ENCODE results near the gene SLTM.
"Not testable (repeated sequence)": the region's sequence is repeated elsewhere in the genome, so short reads cannot be mapped to it uniquely, and the experiment has no call there.

Gene SLTM

DNA sequence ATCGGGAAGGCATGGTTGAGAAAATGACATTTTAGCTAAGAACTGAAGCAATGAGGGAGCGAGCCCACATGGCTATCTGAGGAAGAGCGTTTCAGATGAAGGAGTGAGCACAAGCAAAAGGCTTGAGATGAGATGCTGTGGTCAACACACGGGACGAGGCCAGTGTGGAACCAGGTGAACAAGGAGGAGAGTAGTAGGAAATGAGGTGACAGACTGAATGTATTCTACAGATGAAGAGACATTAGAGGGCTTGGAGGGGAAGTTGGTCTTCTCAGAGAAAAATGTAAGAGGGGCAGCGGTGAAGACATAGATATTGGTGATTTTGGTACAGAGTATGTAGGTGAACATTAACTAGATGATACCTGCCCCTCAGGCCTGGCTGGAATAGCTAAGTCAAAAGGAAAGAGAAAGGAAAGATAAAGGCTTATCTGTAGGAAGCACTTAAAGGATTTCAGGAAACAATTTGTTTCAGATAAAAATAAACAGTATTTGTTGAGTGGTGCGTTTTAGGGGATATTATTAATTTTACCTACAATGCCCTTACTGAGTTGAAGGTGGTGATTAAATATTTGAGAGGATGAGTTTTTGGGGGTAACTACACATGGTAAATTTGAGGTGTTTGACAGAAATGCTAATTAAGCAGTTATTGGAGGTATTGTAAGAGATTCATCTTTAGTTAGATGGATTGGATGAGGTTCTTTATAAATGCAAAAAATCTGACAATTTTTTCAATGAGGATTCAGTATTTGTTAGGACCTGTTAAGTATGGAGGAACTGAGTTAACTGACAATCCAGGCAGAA, 57.0 kb downstream of the SLTM start:
- no peak for DNase-seq (ENCODE audit: low read depth in 2 of 2)

DNA sequence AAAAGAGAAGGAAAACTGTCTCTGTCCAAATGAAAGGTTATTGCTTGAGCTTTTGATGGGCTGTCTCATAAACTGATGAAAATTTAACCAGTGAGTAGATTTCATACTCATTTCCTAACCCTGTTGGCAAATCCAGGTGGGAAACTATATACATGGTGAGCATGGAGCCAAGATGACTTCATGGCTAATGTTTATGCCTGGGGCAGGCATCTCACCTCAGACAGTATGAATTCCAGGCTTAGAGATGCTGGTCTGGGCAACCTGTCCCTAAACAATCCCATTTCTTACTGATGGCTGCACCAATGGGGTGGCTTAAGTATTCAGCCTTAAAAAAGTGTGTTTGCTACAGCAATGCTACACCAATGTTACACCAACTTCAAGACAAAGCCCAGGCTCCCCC, 58.1 kb downstream of the SLTM start:
- DNase-seq (ENCODE audit: low read depth in 2 of 2): no peak

DNA sequence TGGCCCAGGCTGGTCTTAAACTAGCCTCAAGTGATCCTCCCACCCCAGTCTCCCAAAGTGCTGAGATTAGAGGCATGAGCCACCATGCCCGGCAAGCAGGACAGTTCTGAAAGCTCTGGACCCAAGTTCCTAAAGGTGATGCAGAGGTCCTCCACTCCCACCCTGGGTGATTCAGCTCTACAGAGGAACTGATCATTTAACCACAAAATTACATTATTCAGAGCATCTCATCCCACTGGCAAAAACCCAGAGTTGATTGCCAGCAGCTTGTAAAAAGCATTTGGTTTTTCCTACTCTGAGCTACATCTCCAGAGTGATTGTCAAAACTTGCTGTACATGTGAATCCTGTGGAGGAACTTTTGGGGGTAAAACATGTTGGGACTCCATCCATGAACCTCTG, 60.2 kb downstream of the SLTM start:
- DNase-seq (ENCODE audit: low read depth in 2 of 2): no peak

DNA sequence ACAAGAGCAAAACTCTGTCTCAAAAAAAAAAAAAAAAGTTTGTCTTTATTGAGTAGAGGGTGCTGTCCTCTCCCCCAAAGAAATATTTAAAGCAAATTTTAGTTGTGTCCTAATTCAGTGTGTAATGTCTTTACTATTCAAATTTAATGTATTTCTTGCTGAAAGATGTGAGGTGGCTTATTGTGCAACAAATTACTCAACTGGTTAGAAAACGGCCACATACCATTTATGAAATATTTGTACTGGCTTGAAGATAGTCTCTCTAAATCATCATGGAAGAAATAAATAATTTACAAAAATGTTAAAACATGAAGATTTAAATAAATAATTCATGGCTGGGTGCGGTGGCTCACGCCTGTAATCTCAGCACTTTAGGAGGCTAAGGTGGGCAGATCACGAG, 63.0 kb downstream of the SLTM start:
- no peak for DNase-seq (ENCODE audit: low read depth in 2 of 2)

DNA sequence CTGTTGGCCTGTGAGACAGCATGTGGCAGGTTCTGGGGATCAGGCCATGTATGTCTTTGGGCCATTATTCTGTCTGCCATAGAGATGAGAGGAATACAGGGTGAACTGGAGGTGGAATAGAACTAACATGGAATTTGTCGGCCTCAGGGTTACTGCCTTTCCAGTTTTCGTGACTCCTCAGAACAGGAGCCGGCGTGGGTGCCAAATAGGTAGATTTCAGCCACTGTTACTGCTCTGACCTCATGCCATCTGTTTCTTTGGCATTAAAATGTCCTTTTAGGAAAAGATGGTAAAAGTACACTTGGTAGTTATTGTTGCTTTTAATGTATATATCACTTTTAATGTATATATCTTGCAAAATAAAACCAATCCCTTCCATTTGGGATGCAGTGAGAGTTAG, 65.6 kb downstream of the SLTM start:
- no peak for DNase-seq (ENCODE audit: low read depth in 2 of 2)

DNA sequence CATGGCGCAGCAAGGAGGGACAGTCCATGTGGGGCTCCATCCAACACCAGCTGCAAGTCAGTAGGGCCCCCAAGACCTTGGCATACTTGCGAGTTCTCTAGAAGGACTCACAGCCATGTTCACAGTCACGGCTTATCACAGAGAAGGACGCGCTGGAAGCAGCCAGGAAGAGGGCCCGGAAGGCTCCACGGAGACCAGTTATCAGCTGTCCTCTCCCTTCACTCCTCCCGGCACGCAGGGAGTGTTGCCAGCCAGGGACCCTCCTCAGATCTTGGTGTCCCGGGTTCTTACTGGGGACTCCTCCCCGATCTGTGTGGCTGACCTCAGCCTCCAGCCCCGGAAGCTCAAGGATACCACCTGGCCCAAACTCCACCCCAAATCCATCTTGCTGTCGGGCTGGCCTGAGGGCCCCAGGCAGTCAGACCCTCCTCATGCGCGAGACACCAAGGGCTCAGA, 68.0 kb downstream of the SLTM start:
- DNase-seq (ENCODE audit: low read depth in 2 of 2): no peak

DNA sequence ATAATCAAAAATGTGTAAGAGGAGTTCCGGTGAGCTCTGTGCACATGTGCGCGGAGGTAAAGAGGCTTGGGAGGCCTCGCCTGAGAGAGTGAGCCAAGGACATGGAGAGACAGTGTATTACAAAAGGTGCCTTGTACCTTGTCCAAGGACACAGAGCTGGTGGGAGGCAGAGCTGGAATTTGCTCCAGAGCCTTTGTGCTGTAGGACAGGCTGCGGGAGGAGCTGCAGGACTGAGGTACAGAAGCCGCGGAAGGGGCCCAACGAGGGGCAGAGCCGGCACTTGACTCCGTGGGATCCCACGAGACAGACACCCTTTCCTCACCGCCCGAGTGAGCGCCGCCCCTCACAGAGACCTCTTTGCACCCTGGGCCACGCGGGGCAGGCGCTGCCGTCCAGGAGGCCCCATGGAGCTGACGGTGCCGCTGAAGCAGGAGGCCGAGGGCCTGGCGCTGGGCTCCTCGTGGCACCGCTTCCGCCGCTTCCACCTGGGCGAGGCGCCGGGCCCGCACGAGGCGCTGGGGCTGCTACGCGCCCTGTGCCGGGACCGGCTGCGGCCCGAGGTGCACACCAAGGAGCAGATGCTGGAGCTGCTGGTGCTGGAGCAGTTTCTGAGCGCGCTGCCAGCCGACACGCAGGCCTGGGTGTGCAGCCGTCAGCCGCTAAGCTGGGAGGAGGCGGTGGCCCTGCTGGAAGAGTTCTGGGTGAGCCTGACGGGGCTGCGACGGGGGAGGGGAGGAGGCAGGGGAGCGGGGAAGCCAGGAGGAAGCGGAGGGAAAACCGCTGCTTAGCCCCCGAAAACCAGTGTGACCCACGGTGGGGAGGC, 68.7 kb downstream of the SLTM start:
- no peak for DNase-seq (ENCODE audit: low read depth in 2 of 2)

DNA sequence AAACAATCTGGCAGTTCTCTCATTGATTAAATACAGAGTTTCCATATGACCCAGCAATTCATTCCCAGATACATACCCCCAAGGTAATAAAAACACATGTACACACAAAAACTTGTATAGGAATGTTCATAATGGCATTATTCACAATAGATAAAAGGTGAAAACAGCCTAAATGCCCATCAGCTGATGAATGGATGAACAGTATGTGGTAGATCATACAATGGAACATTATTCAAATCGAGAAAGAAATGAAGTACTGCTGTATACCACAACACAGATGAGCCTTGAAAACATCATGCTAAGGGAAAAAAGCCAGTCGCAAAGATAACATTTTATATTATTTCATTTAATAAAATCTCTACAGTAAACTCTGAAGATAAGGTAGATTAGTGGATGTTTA, 71.2 kb downstream of the SLTM start:
- no peak for DNase-seq (ENCODE audit: low read depth in 2 of 2)

DNA sequence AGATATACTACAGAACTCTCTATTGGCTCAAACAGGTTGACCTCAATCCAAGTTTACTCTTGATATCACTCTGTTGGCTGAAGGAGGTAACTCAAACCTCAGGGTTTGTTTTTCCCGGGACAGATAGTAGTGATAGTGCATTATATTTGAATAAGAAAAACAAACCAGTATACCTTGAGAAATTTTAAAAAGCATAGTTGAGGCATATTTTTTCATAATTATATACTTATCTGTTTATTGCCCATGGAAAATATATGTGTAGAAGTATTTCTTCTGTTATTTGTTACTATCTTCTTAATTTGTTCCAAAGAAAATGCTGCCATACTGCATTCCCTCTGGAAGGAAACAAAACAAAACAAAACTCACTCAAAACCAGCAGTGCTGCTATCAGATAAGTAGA, 76.9 kb downstream of the SLTM start:
- not testable (repeated sequence) for DNase-seq (ENCODE audit: low read depth in 2 of 2)

DNA sequence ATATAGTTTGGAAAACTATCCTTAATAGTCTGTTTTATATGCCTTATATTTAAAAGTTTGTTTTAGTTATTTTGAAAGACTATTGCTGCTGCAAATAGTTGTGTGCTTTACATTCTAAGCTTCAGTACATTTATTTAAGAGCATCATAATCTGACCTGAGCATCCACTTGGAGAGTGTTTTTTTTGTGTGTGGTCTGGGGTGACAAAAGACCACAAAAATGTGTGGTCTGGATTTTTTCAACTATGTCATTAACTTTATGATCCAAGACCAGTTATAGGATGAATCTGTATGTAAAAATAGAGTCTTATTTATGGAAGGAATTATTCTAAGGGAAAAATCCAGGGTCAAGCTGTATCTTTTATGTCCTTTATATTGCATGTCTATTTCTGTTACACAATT, 77.4 kb downstream of the SLTM start:
- DNase-seq (ENCODE audit: low read depth in 2 of 2): no peak

DNA sequence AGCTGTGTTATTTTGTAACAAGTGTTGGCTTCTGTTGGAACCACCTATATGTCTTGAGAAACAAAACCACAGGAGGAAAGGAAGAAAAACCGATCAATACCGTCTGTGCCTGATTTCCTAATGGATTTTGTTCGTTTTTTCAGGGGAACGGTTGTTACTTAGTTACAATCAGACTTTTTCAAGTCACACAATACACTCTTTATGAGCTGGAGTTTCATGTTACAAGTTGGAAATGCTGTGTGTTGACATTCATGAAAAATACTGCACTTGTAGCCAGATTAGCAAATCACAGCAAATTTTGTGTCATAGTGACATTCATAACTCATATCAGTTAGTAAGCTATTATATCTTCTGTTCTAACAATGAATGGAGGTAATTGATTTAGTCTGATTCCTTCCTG, 78.9 kb downstream of the SLTM start:
- DNase-seq (ENCODE audit: low read depth in 2 of 2): no peak

DNA sequence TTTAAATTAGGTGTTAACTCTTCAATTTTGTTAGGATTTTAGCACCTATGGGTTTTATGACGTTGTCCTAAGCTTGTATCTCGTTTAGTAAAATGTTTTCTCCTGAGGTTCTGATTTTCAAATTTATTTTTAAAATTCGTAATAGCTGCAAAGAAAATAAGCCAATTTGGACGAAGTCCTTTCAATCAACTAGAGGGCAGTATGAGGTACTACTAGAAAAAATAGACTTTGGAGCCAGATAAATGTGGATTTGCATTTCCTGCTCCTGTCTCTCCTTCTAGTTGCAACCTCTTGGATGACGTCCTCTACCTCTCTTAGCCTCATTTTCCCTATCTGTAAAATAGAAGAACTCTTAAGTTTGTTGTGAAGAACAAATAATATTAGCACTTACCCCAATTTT, 81.1 kb downstream of the SLTM start:
- DNase-seq (ENCODE audit: low read depth in 2 of 2): no peak

DNA sequence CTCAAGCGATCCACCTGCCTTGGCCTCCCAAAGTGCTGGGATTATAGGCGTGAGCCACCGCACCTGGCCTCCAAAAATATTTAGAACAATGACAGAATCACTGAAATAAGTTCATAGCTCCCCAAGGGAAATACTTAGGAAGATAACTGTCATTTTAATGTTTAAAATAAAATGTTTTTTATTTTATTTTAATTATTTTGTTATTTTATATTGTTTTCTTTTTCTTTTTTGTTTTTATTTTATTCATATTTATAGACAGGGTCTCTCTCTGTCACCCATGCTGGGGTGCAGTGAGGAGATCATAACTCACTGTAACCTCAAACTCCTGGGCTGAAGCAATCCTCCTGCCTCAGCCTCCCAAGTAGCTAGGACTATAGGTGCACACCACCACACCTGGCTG, 82.3 kb downstream of the SLTM start:
- not testable (repeated sequence) for DNase-seq (ENCODE audit: low read depth in 2 of 2)

DNA sequence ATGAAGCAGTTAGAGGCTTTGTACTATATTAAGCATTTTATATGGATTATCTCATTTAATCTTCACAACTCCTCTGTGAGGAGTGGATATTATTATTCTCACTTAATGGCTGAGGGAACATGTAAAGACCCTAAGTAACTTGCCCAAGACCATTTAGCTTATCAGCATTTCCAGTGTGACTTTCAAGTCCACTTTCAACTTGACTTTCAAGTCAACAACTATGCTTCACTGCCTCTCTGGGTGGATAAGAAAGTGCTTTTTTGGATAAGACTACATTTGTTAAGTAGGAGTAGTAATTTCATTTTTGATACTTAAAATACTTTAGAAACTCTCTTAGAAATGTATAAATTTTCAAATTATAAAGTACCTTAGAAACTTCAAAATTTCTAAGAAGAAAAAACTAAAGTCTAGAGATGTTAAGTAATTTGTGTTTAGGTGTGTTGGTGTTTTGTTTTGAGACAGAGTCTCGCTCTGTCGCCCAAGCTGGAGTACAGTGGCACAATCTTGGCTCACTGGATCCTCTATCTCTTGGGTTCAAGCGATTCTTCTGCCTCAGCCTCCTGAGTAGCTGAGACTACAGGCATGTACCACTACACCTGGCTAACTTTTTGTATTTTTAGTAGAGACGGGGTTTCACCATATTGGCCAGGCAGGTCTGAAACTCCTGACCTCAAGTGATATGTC, 90.6 kb downstream of the SLTM start:
- DNase-seq (ENCODE audit: low read depth in 2 of 2): no peak

DNA sequence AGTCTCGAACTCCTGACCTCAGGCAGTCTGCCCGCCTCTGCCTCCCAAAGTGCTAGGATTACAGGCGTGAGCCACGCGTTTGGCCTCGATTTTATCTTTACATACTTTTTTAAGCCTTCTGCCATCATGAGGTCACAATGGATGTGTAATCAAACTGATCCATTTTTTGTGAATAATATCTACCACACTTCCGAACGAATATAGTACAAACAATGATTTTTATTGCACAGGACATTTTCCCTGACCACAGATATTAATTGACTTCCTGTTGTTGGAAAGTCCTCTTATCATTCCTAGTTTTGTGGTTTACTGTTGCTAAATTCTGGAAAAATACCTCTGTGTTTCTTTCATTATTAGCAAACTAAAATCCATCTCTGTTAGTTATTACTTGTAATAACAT, 93.4 kb downstream of the SLTM start:
- DNase-seq (ENCODE audit: low read depth in 2 of 2): no peak

DNA sequence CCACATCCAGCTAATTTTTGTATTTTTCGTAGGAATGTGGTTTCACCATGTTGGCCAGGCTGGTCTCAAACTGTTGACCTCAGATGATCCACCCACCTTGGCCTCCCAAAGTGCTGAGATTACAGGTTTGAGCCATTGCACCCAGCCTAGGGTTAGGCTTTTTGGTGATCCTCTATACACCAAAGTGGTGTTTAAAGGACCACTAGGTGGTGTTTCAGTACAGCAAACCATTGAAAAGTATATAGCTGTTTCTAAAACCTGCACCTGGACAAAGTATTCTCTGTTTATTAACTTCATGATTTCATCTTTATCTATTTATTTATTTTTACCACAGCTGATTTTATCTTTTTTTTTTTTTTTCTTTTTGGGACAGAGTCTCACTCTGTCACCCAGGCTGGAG, 94.0 kb downstream of the SLTM start:
- no peak for DNase-seq (ENCODE audit: low read depth in 2 of 2)

DNA sequence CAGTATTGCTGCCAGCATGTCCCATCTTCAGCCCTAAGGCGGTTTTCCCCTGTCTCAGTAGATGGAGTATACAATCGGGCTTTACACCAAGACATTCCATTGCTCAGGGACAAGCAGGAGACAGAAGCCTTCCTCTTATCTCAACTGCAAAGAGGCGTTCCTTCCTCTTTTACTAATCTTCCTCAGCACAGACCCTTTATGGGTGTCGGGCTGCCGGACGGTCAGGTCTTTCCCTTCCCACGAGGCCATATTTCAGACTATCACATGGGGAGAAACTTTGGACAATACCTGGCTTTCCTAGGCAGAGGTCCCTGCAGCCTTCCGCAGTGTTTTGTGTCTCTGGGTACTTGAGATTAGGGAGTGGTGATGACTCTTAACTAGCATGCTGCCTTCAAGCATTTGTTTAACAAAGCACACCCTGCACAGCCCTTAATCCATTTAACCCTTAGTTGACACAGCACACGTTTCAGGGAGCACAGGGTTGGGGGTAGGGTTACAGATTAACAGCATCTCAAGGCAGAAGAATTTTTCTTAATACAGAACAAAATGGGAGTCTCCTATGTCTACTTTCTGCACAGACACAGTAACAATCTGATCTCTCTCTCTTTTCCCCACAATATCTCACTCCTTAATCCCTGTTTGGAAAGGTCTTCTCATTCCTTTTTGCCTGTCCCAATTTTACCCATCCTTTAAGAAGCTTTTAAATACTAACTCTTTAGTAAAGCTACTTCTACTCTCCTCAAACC, 99.6 kb downstream of the SLTM start:
- not testable (repeated sequence) for DNase-seq (ENCODE audit: low read depth in 2 of 2)

DNA sequence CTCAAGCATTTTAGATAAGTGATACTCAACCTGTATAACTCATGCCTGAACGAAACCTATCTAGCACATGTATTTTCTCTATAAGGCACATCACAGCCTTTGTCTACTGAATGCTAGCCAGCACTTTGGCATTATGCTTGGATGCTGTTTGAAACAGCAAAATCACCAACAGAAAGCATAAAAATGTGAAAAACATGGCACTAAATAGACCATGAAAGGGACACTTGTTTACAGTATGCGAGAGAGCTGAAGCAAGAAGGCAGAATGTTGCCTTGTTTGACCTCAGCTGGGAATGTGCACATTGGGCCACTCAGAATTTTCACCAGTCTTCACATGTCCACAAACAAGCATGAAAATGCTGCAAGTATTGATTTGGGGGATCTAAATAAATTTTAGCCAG, 102.9 kb downstream of the SLTM start:
- no peak for DNase-seq (ENCODE audit: low read depth in 2 of 2)

Data from stimulated activated CD8-positive, alpha-beta memory T cell treated with anti-CD3 and anti-CD28 coated beads, Interleukin-7, amount 100 ng/mL, for 4 hours (primary cell).